ENCODE data around the gene FPR2. TPM values are rescaled to one million over a fixed set of nuclear protein-coding genes. Genes with fewer than 3 reads are reported as not detected.

The FPR2 gene
- total and polyA plus RNA-seq, 10 of the 15 experiments (the other 5 are each of a cell fraction or from before 2014, with no cell fraction given): not detected

DNA sequence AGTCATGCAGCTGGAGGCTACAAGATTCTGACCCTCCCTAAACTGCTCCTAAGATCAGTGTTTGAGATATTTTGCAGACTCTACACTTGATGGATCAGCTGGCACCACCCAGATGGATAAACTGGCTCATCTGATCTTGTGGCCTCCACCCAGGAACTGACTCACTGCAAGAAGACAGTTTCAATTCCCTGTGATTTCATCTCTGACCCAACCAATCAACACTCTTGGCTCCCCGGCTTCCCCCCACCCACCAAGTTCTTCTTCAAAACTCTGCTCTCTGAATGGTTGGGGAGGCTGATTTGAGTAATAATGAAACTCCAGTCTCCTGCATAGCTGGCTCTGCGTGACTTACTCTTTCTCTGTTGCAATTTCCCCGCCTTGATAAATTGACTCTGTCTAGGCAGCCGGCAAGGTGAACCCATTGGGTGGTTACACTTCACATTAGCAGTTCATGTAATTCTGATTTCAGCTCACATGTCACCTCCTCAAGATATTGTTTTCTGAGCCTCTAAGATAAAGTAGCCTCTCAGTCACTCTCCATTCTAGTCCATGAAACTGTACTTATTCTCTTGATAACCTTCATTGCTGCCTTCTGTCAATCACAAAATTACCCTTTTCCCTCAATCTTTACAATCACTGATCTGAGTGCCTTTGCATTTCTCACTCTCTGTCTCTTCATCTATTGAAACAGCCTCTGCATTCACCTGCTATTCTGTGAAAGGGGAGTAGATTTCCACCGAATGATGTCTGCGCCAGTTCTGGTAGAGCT lies 24.1 kb downstream of the FPR2 start (continued):
- TF ChIP-seq SUPT20H (IDR thresholded peaks at IDR 0.05; ENCODE audit: borderline replicate concordance, control insufficient read depth, low read depth, low read length): no peak
- 0 out of 2 replicates have a peak, but pooled peaks have one; percentile 15 for TF ChIP-seq CBX5 (IDR thresholded peaks at IDR 0.05; ENCODE audit: low read depth)
- TF ChIP-seq ZNF592 (IDR thresholded peaks at IDR 0.05): no peak
- TF ChIP-seq USF1 (IDR thresholded peaks at IDR 0.05; ENCODE audit: borderline replicate concordance, extremely low read length, insufficient read depth, low read depth, low read length): no peak
- TF ChIP-seq MEF2B (IDR thresholded peaks at IDR 0.05; ENCODE audit: partially characterized antibody, poor library complexity, severe bottlenecking): no peak
- TF ChIP-seq BCLAF1 (IDR thresholded peaks at IDR 0.05): no peak
- TF ChIP-seq TCF12 (IDR thresholded peaks at IDR 0.05; ENCODE audit: low read depth, low read length): no peak
- peak; percentile 77 for TF ChIP-seq ATF7 (IDR thresholded peaks at IDR 0.05; ENCODE audit: low read depth)
- no peak for TF ChIP-seq FOS (IDR thresholded peaks at IDR 0.05; ENCODE audit: borderline replicate concordance, extremely low read depth, insufficient read length)
- no peak for TF ChIP-seq POLR2AphosphoS5 (IDR thresholded peaks at IDR 0.05; ENCODE audit: low read length)
- no peak for TF ChIP-seq STAT3 (IDR thresholded peaks at IDR 0.05; ENCODE audit: low read depth, low read length)
- TF ChIP-seq RB1 (IDR thresholded peaks at IDR 0.05; ENCODE audit: borderline replicate concordance): no peak
- TF ChIP-seq CREB1 (IDR thresholded peaks at IDR 0.05; ENCODE audit: low read depth): no peak
- no peak for TF ChIP-seq BACH1 (IDR thresholded peaks at IDR 0.05; ENCODE audit: borderline replicate concordance)
- no peak for TF ChIP-seq PML (IDR thresholded peaks at IDR 0.05; ENCODE audit: low read length)
- TF ChIP-seq JUND (IDR thresholded peaks at IDR 0.05; ENCODE audit: low read depth, low read length): peak; percentile 46; the same call in 1 of the 2 replicates
- no peak for TF ChIP-seq ZBED1 (IDR thresholded peaks at IDR 0.05; ENCODE audit: borderline replicate concordance)
- TF ChIP-seq JUNB (IDR thresholded peaks at IDR 0.05): peak; percentile 86
- no peak for TF ChIP-seq IKZF1 (conservative IDR thresholded peaks at IDR 0.05)
- TF ChIP-seq IRF4 (IDR thresholded peaks at IDR 0.05; ENCODE audit: low read depth, low read length): peak; percentile 51; the same call in 1 of the 2 replicates
- no peak for TF ChIP-seq CHD1 (IDR thresholded peaks at IDR 0.05; ENCODE audit: low read depth, low read length)
- TF ChIP-seq MLLT1 (IDR thresholded peaks at IDR 0.05): no peak

Data from GM12878 (cell line).